GM19395 (cell line): Measurements from ENCODE around the gene IRGC.

Experiments
- ATAC-seq: cut with Tn5 transposase; IDR thresholded peaks from one replicate; pipeline ENCODE4 v1.9.1; 2021; ENCODE audit warnings: mild to moderate bottlenecking, moderate library complexity; ENCODE audit not compliant: unreplicated experiment

IRGC gene

GRCh38 chr19:43690890-43691289 lies 25.0 kb upstream of the IRGC start:
- ATAC-seq: no peak

DNA sequence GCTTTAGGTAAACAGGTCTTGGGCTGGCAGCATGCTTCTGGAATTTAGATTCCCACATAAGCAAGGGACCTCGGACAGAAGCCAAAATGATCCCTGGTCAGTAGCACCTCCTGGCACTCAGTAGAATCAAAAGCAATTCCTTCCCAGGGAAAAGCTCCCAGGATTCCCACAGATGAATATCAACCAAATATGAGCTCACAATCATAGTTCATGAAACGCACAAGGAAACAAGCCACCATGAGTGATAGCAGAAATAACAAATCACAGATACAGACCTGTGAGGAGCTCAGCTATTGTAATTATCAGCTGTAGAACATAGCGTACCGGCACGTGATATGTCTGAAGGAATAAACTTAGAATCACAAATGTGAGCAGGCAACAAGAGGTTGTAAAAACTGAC lies 24.1 kb upstream of the IRGC start:
- ATAC-seq: no peak

GRCh38 chr19:43692385-43692784 lies 23.5 kb upstream of the IRGC start:
- ATAC-seq: no peak

GRCh38 chr19:43692877-43693276 lies 23.0 kb upstream of the IRGC start:
- no peak for ATAC-seq

DNA sequence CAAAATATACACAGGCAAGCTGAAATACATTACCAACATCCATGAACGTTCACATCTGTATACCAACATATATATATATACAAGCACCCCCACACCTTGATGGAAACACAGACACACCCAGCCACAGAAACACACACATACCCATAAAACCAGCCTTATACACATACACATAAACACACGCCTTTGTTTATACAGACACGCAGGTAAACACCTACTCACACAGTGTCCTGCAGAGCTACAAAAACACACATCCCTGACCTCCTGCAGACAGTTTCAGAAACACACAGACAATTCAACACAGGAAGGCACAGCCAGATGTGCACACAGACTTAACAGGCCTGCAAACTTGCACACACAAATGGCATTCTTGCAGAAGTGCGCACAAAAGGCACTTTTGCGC lies 21.3 kb upstream of the IRGC start:
- ATAC-seq: no peak

DNA sequence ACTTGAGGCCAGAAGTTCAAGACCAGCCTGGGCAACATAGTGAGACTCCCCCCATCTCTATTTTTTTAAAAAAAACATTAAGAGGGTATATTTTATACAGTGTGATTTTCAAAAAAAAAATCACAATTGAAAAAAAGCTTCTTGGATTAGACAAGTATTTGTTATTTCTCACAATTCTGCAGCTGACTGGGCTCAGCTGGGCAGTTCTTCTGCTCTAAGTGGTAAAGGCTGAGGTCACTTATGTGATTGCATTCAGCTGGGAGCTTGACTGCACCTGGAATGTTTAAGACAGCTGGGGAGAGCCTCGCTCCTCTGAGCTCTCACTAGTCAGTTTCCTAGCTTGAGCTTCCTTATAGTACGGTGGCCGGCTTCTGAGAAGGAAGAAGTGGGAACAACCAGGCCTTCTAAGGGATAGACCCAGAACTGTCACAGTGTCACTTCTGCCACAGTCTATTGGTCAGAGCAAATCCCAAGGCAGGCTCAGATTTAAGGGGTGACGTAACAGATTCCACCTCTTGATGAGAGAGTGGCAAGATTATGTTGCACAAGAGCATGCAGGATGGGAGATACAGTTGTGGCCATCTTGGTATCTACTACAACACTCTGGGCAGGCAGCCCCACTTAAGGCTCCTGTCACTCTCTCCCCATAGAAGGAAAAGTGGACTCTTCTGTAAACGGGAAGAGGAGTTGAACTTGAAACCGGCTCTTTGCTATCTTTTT lies 19.7 kb upstream of the IRGC start:
- no peak for ATAC-seq

GRCh38 chr19:43697295-43697694 lies 18.6 kb upstream of the IRGC start:
- no peak for ATAC-seq

DNA sequence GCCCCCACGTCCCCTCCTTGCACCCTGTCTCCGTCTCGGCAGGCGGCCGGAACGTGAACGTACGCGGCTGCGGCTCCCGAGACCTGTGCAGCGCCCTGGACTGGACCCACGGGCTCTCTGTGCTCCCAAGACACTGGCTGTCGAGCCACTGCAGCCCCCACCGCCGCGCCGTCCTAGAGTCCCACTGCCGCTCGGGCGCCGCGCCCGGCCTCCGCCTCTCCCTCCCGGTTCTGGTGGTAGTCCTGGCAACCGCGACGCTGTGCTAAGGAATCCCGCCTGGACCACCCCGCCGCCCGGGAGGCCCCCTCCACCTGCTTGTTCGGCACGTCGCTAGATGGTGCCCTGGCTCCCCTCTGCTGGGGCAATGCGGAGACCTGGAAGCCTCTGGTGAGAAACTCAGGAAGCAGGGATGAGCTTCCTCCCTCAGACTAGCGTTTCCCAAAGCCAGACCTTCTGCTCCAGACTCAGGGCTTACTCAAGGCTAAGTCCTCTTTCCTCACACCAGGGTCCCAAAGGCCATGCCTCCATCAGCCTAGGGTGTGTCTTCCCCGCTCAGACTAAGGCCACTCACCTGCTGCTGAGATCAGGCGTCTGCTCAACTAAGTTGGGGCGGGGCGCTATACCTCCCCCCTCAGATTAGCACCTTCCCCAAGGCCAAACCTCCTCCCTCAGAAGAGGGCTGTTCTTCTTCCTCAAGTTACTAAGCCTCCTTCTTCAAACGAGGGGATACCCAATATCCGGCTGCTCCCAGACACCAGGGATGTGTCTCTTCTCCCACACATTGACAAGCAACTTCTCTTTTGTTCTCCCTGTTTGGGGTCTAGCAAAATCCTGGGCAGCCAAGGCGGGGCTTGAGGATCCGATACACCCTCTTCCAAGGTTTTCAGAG lies 16.1 kb upstream of the IRGC start:
- ATAC-seq: no peak

- ATAC-seq: no peak
These were observed 15.4 kb upstream of the IRGC start for GRCh38 chr19:43700395-43701000.

GRCh38 chr19:43704002-43704705 lies 11.7 kb upstream of the IRGC start:
- no peak for ATAC-seq

GRCh38 chr19:43705729-43706128 lies 10.1 kb upstream of the IRGC start:
- no peak for ATAC-seq

DNA sequence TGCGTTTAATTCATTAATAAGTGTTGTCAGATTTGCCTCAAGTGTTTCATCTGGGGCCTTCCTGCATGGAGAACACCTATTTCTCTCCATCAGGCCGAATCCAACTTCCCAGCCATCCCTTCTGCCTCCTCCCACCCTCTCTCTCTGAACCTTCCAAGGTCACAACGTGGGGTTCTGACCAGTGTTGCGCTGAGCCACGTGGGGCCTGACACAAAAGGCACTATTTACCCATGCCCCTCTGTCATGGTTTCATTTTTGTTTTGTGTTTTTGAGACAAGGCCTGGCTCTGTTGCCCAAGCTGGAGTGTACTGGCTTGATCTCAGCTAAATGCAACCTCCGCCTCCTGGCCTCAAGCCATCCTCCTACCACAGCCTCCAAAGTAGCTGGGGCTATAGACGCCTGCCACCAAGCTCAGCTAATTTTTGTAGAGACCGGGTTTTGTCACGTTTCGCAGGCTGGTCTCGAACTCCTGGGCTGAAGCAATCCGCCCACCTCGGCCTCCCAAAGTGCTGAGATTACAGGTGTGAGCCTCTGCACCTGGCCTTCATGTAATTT lies 8.6 kb upstream of the IRGC start:
- no peak for ATAC-seq

DNA sequence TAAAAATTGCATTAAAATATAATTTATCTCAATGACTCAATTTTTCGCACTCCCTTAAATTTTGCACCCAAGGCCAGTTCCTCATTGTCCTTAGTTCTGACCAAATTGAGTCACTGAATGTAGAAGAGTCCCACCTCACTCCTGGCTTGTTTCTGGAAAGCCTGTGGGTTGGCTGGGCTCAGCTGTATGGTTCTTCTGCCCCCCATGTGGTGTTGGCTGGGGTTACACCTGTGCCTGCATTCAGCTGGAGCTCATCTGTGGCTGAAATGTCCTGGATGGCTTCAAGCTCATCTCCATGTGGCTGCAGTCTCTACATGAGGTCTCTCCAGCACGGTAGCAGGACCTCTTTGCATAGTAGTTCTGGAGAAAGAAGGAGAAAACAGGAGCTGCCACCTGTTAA lies 7.2 kb upstream of the IRGC start:
- ATAC-seq: no peak

DNA sequence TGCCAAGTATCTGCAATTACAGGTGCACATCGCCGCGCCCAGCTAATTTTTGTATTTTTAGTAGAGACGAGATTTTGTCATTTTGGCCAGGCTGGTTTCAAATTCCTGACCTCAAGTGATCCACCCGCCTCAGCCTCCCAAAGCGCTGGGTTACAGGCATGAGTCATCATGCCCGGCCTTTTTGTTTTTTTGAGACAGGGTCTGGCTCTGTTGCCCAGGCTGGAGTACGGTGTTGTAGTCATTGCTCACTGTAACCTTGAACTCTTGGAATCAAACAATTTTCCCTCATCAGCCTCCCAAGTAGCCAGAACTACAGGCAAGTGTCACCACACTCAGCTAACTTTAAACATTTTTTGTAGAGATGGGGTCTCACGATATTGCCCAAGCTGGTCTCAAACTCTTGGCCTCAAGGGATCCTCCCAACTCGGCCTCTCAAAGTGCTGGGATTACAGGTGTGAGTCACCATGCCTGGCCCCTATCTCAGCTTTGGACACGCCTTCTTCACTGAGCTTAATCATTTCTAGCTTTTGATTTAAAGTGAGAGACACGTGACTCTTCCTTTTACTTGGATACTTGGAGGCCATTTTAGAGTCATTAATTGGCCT lies 4.0 kb upstream of the IRGC start:
- ATAC-seq: no peak

- ATAC-seq: no peak
These were observed 2.7 kb upstream of the IRGC start for GRCh38 chr19:43713208-43713607.

GRCh38 chr19:43718627-43719377 lies 2.9 kb downstream of the IRGC start:
- no peak for ATAC-seq

GRCh38 chr19:43719378-43719868 lies 3.5 kb downstream of the IRGC start:
- no peak for ATAC-seq

GRCh38 chr19:43719918-43720317 lies 4.0 kb downstream of the IRGC start:
- no peak for ATAC-seq

DNA sequence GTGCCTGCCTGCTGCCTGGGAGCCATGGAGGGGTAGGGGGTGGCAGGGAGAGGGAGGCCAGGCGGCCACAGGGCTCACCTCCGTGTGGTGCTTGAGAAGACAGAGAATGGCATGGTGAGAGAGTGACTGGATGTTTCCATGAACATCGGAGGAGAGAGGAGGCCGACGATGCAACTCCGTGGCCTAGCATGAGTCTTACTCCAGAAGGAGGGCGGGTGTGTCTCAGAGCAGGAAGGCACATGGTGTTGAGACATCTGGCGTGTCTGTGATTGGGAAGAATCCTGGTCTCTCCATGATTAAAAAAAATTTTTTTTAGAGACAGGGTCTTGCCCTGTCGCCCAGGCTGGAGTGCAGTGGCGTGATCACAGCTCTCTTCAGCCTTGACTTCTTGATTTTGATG lies 5.1 kb downstream of the IRGC start:
- ATAC-seq: no peak
